Prostate gland (tissue), 2 donors: ENCODE results near the gene CRK. TPM values are rescaled to one million over a fixed set of nuclear protein-coding genes. Genes with fewer than 3 reads are reported as not detected.

Experiments
- DNase-seq: peaks from one replicate; pipeline ENCODE4 v3.0.0-alpha.2; 2019; ENCODE audit warnings: low spot score
- H3K27ac ChIP-seq, 2 donors: fragments of 200-600 bp; sonication (generic); 2 replicates each; pipeline ENCODE4 v1.5.1; 2017 to 2019
- H3K27me3 ChIP-seq: fragments of 200-600 bp; sonication (generic); replicated peaks from 2 replicates; pipeline ENCODE4 v1.5.1; 2019; ENCODE audit not compliant: insufficient read depth
- H3K36me3 ChIP-seq, 2 donors: fragments of 200-600 bp; sonication (generic); 1 replicate in 1 of 2; 2 replicates in 1 of 2; pipeline versions ENCODE4 v1.5.1 to v1.8.1; 2017 to 2019
- H3K4me1 ChIP-seq: fragments of 200-600 bp; sonication (generic); replicated peaks from 2 replicates; pipeline ENCODE4 v1.5.1; 2019
- H3K4me3 ChIP-seq, 2 donors: fragments of 200-600 bp; sonication (generic); 2 replicates each; pipeline ENCODE4 v1.5.1; 2017 to 2019
- H3K9me3 ChIP-seq: fragments of 200-600 bp; sonication (generic); 2 replicates; pipeline ENCODE4 v1.5.1; 2017
- CTCF ChIP-seq, 4 experiments: fragments of 200-600 bp in 2 of 4; fragments of 450-650 bp in 2 of 4; sonication (generic) in 2 of 4; IDR thresholded peaks; 1 replicate in 3 of 4; 2 replicates in 1 of 4; pipeline ENCODE4 v1.5.1; 2016 to 2019; ENCODE audit warnings: antibody characterized with exemption in 4 of 4, mild to moderate bottlenecking in 2 of 4, moderate library complexity in 2 of 4
- POLR2A ChIP-seq: fragments of 450-650 bp; IDR thresholded peaks from one replicate; pipeline ENCODE4 v1.6.1; 2016; ENCODE audit warnings: antibody characterized with exemption, mild to moderate bottlenecking
- POLR2AphosphoS5 ChIP-seq: sonication (generic); formaldehyde crosslinking; IDR thresholded peaks from one replicate; pipeline ENCODE4 v1.6.1; 2017; ENCODE audit warnings: antibody characterized with exemption
- WGBS: methylation state at CpG from one replicate; pipeline ENCODE4 v1.1.5; 2018; 5-methylcytosine and 5-hydroxymethylcytosine counted together
- intact Hi-C: fragments of 100-400 bp; cut with DNase I; formaldehyde crosslinking; loops from one replicate; pipeline ENCODE4 v1.14.2; 2022
- total RNA-seq, 2 donors: library from RNA; depleted of rRNA; stranded (reverse); fragments of >200 nt; gene quantifications; one replicate each; pipeline ENCODE4 v1.1.0, GENCODE V29; 2016

CRK gene
- total RNA-seq, 2 donors from 2014 or later, result 52.6 to 77.7 TPM

GRCh38 chr17:1467898-1468492, 12.0 kb upstream of the CRK start:
- WGBS, result 71% methylated on average over 15 of the region's 21 CpGs
- intact Hi-C loops, result no loop called here
- DNase-seq, result no peak
- no peak for TF ChIP-seq POLR2AphosphoS5
- TF ChIP-seq CTCF (IDR thresholded peaks at IDR 0.05), result no peak
- no peak for TF ChIP-seq POLR2A
- Histone ChIP-seq H3K4me1 (no peaks in the 10 kb centered on the region), H3K27me3 (no peaks in the 10 kb centered on the region), H3K27ac (no peak overlapping the region), H3K36me3 (peaks cover 12 to 35% of the 10 kb centered on the region in 2 donors), H3K4me3 (no peak overlapping the region), H3K9me3 (no peaks in the 10 kb centered on the region)

- no peaks in the 10 kb centered on the region for H3K27me3 ChIP-seq
- no peak overlapping the region for H3K27ac ChIP-seq
- no peaks in the 10 kb centered on the region for H3K9me3 ChIP-seq
- no peak overlapping the region for H3K4me3 ChIP-seq
- peaks cover 12 to 35% of the 10 kb centered on the region in 2 donors for H3K36me3 ChIP-seq
- WGBS, result 87% methylated on average over 16 of the region's 16 CpGs
- no peaks in the 10 kb centered on the region for H3K4me1 ChIP-seq
- no peak for DNase-seq
- intact Hi-C loops, result no loop called here
- TF ChIP-seq POLR2A (no peak), CTCF (IDR thresholded peaks at IDR 0.05) (no peak), POLR2AphosphoS5 (no peak)
Observed at GRCh38 chr17:1467258-1467657, 11.2 kb upstream of the CRK start.

GRCh38 chr17:1464186-1464585, 8.2 kb upstream of the CRK start:
- H3K27ac ChIP-seq, result no peak overlapping the region
- H3K27me3 ChIP-seq, result no peaks in the 10 kb centered on the region
- TF ChIP-seq POLR2A, result no peak
- no peak for TF ChIP-seq CTCF (IDR thresholded peaks at IDR 0.05)
- no peak for TF ChIP-seq POLR2AphosphoS5
- DNase-seq, result no peak
- no peaks in the 10 kb centered on the region for H3K9me3 ChIP-seq
- 88% methylated on average over 8 of the region's 8 CpGs for WGBS
- H3K4me3 ChIP-seq, result no peak overlapping the region
- intact Hi-C loops, result no loop called here
- peaks cover 4 to 22% of the 10 kb centered on the region in 2 donors for H3K36me3 ChIP-seq
- no peaks in the 10 kb centered on the region for H3K4me1 ChIP-seq

- H3K4me1 ChIP-seq, result no peaks in the 10 kb centered on the region
- H3K4me3 ChIP-seq, result no peak overlapping the region
- TF ChIP-seq CTCF (IDR thresholded peaks at IDR 0.05), result no peak
- no peak for TF ChIP-seq POLR2AphosphoS5
- TF ChIP-seq POLR2A, result no peak
- intact Hi-C loops, result no loop called here
- WGBS, result 76% methylated on average over 33 of the region's 33 CpGs
- no peaks in the 10 kb centered on the region for H3K9me3 ChIP-seq
- DNase-seq, result no peak
- no peaks in the 10 kb centered on the region for H3K27me3 ChIP-seq
- no peak overlapping the region for H3K27ac ChIP-seq
- H3K36me3 ChIP-seq, result peaks cover 0 to 11% of the 10 kb centered on the region in 2 donors
Observed at GRCh38 chr17:1462164-1463112, 6.4 kb upstream of the CRK start.
